ENCODE results near the gene TRPM7. TPM values are rescaled to one million over a fixed set of nuclear protein-coding genes. Genes with fewer than 3 reads are reported as not detected.

Gene TRPM7
- total and polyA plus RNA-seq, 2 of the 8 experiments (the other 6 are each of a cell fraction or from before 2014, with no cell fraction given): 7.5 to 33.2 TPM

DNA sequence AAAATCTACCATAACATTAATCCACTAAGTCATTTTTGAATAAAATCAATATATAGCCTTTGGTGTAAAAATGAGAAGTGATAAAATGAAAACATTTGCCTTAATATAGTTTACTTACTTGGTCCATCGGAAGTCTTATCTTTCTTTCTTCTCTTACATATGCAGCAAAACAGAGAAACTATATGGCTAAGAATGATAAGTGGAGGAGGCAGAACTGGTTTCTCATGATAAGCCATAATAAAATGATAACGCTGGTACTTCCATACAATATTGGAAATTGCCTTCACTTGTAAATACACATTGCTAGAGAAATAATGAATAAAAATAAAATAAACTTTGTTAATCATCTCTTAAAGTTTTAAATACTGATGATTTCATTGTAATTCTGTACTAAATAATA is 92.3 kb downstream of the TRPM7 start (continued):
- no peak for TF ChIP-seq EP300 (IDR thresholded peaks at IDR 0.05; ENCODE audit: borderline replicate concordance in 1 of 2, low read depth in 2 of 2, low read length in 2 of 2)

Data from H1 (cell line).